DOHH2 (cell line): ENCODE results near the gene STK32B.
"Not testable (repeated sequence)": the region's sequence is repeated elsewhere in the genome, so short reads cannot be mapped to it uniquely, and the experiment has no call there.

ENCODE experiments used
- H3F3A ChIP-seq: fragments of 200-600 bp; sonication (generic), shearing (Covaris generic); 2 replicates; pipeline ENCODE4 v1.6.0; 2016; ENCODE audit warnings: antibody characterized with exemption, mild to moderate bottlenecking; ENCODE audit not compliant: control insufficient read depth, insufficient read depth
- H3K27ac ChIP-seq: fragments of 200-600 bp; sonication (generic); 2 replicates; pipeline ENCODE4 v1.5.1; 2014; ENCODE audit warnings: low read depth, mild to moderate bottlenecking, low read length, moderate library complexity
- H3K27me3 ChIP-seq: fragments of 200-600 bp; sonication (generic); 2 replicates; pipeline ENCODE4 v1.6.1; 2014; ENCODE audit warnings: mild to moderate bottlenecking, low read length, mixed read lengths; ENCODE audit not compliant: control insufficient read depth
- H3K36me3 ChIP-seq: fragments of 200-600 bp; sonication (generic); 2 replicates; pipeline ENCODE4 v1.6.1; 2014; ENCODE audit warnings: mild to moderate bottlenecking, low read length, moderate library complexity, mixed read lengths; ENCODE audit not compliant: control insufficient read depth
- H3K4me1 ChIP-seq: fragments of 200-600 bp; sonication (generic); 2 replicates; pipeline ENCODE4 v1.6.1; 2014; ENCODE audit warnings: mild to moderate bottlenecking, low read length, mixed read lengths; ENCODE audit not compliant: control insufficient read depth
- H3K4me2 ChIP-seq: fragments of 200-600 bp; sonication (generic); 2 replicates; pipeline ENCODE4 v1.6.0; 2014; ENCODE audit warnings: mild to moderate bottlenecking, low read length, moderate library complexity
- H3K4me3 ChIP-seq: fragments of 200-600 bp; sonication (generic); 2 replicates; pipeline ENCODE4 v1.5.1; 2014; ENCODE audit warnings: mild to moderate bottlenecking, low read length, mixed read lengths
- H3K79me2 ChIP-seq: fragments of 200-600 bp; sonication (generic); 2 replicates; pipeline ENCODE4 v1.6.1; 2014; ENCODE audit warnings: mild to moderate bottlenecking, low read length, mixed read lengths; ENCODE audit not compliant: control insufficient read depth
- H3K9me2 ChIP-seq: fragments of 200-600 bp; sonication (generic); replicated peaks from 2 replicates; pipeline ENCODE4 v1.6.1; 2014; ENCODE audit warnings: mild to moderate bottlenecking, low read length, mixed read lengths; ENCODE audit not compliant: control insufficient read depth
- H3K9me3 ChIP-seq: fragments of 200-600 bp; sonication (generic); 2 replicates; pipeline ENCODE4 v1.6.1; 2014; ENCODE audit warnings: antibody characterized with exemption, low read length, mixed read lengths; ENCODE audit not compliant: control insufficient read depth, insufficient read depth
- H4K20me1 ChIP-seq: fragments of 200-600 bp; sonication (generic); 2 replicates; pipeline ENCODE4 v1.6.0; 2014; ENCODE audit warnings: low read depth, mild to moderate bottlenecking, antibody characterized with exemption, low read length, moderate library complexity; ENCODE audit not compliant: control insufficient read depth, insufficient read depth
- CTCF ChIP-seq: fragments of 200-600 bp; sonication (generic); IDR thresholded peaks from one replicate; pipeline ENCODE4 v1.5.1; 2014; ENCODE audit warnings: antibody characterized with exemption, mild to moderate bottlenecking, low read depth, low read length; ENCODE audit not compliant: poor library complexity, severe bottlenecking
- EZH2phosphoT487 ChIP-seq: fragments of 200-600 bp; sonication (generic); IDR thresholded peaks from 2 replicates; pipeline ENCODE4 v1.6.1; 2017; ENCODE audit warnings: borderline replicate concordance, mild to moderate bottlenecking, antibody characterized with exemption, low read length, moderate library complexity, mixed read lengths

Gene STK32B

GRCh38 chr4:5249727-5250126 lies 198.4 kb downstream of the STK32B start:
- Histone ChIP-seq H3K4me3 (no peak overlapping the region), H3K36me3 (no peaks in the 10 kb centered on the region), H3K4me2 (no peak overlapping the region), H3K27ac (no peak overlapping the region), H3K27me3 (no peaks in the 10 kb centered on the region), H3K4me1 (no peaks in the 10 kb centered on the region), H3F3A (no peaks in the 10 kb centered on the region), H3K79me2 (no peaks in the 10 kb centered on the region), H3K9me3 (no peaks in the 10 kb centered on the region), H4K20me1 (no peaks in the 10 kb centered on the region), H3K9me2 (no peaks in the 10 kb centered on the region)
- TF ChIP-seq EZH2phosphoT487 (no peak), CTCF (no peak)

DNA sequence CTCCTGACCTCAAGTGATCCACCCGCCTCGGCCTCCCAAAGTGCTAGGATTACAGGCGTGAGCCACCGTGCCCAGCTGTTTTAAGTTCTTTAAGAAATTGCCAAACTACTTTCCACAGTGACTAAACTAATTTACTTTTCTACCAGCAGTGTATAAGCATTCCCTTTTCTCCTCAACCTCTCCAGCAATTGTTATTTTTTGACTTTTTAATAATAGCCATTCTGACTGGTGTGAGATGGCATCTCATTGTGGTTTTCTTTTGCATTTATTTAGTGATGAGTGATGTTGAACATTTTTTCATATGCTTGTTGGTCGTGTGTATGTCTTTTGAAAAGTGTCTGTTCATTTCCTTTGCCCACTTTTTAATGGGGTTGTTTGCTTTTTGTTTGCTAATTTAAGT lies 199.3 kb downstream of the STK32B start:
- H3K79me2 ChIP-seq, H3K4me1 ChIP-seq, H4K20me1 ChIP-seq, H3K4me2 ChIP-seq, H3K9me2 ChIP-seq, H3K36me3 ChIP-seq, H3F3A ChIP-seq, H3K27me3 ChIP-seq, H3K27ac ChIP-seq, H3K4me3 ChIP-seq, H3K9me3 ChIP-seq: not testable (repeated sequence)

- H3K27ac ChIP-seq = no peak overlapping the region
- H3K9me3 ChIP-seq = no peaks in the 10 kb centered on the region
Observed at GRCh38 chr4:5256421-5256820, 205.1 kb downstream of the STK32B start.

DNA sequence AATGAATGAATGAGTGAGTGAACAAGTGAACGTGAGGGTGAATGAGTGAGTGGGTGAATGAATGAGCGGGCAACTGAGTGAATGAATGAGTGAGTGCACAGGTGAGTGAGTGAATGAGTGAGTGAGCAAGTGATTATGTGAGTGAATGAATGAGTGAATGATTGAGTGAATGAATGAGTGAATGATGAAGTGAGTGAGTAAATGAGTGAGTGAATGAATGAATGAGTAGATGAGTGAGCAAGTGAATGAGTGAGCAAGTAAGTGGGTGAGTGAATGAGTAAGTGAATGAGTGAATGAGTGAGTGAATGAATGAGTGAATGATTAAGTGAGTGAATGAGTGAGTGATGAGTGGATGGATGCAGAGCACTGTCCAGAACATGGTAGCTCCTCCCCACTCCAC lies 205.8 kb downstream of the STK32B start:
- Histone ChIP-seq H3K4me2 (no peak overlapping the region), H3K4me1 (no peaks in the 10 kb centered on the region), H3K79me2 (no peaks in the 10 kb centered on the region), H3F3A (no peaks in the 10 kb centered on the region), H3K9me3 (no peaks in the 10 kb centered on the region), H4K20me1 (no peaks in the 10 kb centered on the region), H3K27me3 (no peaks in the 10 kb centered on the region), H3K4me3 (no peak overlapping the region), H3K9me2 (no peaks in the 10 kb centered on the region), H3K36me3 (no peaks in the 10 kb centered on the region), H3K27ac (no peak overlapping the region)
- no peak for TF ChIP-seq CTCF
- no peak for TF ChIP-seq EZH2phosphoT487

More at GRCh38 chr4:5256421-5256820, 205.1 kb downstream of the STK32B start:
- Histone ChIP-seq H3K4me1 (no peaks in the 10 kb centered on the region), H3K4me2 (no peak overlapping the region), H3K79me2 (no peaks in the 10 kb centered on the region), H3F3A (no peaks in the 10 kb centered on the region), H3K4me3 (no peak overlapping the region), H3K36me3 (no peaks in the 10 kb centered on the region), H4K20me1 (no peaks in the 10 kb centered on the region), H3K9me2 (no peaks in the 10 kb centered on the region), H3K27me3 (no peaks in the 10 kb centered on the region)
- TF ChIP-seq CTCF = no peak
- no peak for TF ChIP-seq EZH2phosphoT487
